ENCODE results near the gene ZNF736.
"Not testable (repeated sequence)": the region's sequence is repeated elsewhere in the genome, so short reads cannot be mapped to it uniquely, and the experiment has no call there.

ZNF736 gene

DNA sequence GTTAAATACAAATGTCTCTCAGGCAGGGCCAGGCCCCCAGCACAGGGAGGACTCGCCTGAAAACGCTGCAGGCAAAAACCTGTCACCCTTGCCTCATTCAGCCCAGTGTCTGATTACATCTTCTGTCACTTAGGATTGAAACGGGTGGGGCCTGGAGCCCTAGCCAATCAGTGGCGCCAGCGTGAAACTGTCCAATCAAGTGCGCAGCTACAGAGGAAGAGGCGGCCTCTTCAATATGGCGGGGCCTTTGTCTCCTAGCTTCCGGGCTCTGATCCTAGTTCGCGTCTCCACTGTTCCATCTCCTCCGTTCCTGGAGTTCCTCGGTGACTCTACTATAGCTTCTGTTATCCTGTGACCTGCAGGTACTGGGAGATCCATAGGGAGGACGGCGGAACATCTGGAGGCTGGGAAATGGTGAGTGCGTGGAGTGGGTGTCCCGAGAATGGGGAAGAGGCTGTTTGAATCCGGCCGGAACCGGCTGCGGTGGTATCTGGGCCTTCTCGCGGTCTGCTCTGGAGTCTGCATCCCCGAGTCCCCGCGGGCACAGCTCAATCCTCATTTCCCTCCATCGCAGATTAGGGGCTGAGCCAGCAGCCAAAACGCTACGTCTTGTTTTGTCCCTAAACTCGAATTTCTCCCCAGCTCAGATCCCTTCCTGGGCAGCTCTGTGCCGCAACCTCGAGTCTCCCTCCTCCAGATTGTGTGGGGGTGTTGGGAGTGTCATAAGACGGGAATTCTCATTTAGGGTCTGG is at the start of gene ZNF736:
Gene ZNF736 (plus strand): TSS at position 222 of the 752 bp plus-strand sequence. CDS start 190 bp downstream, at position 412.
- peak; percentile 91 for DNase-seq

DNA sequence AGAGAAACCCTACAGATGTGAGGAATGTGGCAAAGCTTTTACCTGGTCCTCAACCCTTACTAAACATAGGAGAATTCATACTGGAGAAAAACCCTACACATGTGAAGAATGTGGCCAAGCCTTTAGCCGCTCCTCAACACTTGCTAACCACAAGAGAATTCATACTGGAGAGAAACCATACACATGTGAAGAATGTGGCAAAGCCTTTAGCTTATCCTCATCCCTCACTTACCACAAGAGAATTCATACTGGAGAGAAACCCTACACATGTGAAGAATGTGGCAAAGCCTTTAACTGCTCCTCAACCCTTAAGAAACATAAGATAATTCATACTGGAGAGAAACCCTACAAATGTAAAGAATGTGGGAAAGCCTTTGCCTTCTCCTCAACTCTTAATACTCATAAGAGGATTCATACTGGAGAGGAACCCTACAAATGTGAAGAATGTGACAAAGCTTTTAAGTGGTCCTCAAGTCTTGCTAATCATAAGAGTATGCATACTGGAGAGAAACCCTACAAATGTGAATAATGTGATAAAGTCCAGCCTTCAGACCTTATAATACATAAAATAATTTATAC is 47.3 kb upstream of the ZNF736 start:
- no peak for DNase-seq

DNA sequence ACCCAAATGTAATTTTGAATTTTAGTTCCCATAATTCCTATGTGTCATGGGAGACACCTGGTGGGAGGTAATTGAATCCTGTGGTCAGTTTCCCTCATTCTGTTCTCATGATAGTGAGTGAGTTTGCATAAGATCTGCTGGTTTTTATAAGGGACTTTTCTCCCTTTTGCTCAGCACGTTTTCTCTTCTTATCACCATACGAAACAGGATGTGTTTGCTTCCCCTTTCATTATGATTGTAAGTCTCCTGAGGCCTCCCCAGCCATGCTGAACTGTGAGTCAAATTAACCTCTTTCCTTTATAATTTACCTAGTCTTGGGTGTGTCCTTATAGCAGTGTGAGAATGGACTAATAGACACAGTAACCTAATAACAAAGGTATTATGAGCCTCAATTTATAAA is 36.1 kb upstream of the ZNF736 start:
- DNase-seq: no peak

DNA sequence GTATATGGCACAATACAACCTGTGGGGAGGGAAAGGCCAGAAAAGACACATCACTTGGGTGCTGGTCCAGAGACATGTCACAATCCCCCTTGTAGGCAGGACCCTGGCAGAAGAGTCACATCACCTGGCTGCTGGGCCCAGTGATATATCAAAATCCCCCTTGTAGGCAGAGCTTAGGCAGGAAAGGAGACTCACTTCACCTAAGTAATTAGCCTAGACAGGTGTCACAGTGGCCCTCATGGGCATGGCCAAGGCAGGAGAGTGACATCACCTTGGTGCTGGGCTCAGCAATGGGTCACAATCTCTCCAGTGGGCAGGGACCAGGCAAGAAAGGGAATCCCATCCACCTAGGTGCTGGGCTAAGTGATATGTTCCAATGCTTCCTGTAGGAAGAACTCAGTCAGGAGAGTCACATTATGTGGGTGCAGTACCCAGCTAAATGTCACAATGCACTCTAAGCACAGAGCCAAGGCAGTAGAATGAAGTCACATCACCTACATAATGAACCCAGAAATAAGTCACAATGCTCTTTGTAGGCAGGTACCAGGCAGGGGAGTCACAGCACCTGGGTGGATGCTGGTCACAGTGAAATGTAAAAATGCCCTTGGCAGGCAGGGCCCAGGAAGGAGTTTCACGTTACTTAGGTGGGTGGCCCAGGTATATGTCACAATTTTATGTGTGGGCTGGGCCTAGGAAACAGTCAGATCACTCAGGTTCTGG is 18.9 kb upstream of the ZNF736 start:
- DNase-seq: no peak

DNA sequence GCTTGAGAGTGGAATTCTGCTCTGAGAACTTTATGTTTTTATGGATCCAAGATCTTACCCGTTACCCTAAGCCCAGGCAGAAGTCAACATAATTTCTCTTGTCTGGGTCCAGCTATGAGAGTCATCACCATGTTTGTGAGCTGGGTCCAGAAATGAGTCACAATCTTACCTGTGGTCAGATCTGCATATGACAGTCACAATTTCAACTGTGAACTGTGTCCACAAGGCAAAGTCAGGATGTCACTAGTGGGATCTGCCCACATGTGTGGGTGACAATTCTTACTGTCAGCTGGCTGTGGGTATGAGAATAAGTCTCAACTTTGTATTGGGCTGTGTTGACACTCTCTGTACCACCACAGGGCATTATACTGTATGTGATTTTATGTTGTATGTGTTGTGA is 16.3 kb upstream of the ZNF736 start:
- DNase-seq: not testable (repeated sequence)

DNA sequence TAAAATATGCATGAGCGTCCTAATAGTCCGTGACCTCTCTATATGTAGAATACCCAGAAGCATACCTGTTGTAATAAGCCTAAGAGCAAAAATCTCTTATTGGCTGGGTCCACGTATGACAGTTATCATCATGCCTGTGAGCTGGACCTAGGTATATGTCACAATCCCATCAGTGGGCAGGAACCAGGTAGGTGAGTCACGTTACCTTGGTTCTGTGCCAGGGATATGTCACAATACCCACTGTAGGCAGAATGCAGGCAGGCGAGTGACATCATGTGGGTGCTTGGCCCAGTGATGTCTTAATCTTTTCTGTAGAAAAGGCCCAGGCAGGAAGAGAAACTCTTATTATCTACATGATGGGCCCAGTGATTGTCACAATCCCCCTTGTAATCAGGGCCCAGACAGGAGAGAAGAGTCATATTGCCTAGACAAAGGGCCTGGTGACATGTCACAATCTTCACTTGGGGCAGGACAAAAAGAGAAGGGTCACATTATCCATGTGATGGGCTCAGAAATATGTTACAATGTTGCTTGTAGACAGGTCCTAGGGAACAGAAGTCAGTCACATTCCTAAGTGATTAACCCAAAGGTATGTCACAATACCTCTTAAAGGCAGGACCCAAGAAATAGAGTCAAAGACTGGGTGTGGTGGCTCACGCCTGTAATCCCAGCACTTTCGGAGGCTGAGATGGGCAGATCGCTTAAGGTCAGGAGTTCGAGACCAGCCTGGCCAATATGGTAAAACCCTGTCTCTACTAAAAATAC is 12.9 kb upstream of the ZNF736 start:
- peak; percentile 13 for DNase-seq

DNA sequence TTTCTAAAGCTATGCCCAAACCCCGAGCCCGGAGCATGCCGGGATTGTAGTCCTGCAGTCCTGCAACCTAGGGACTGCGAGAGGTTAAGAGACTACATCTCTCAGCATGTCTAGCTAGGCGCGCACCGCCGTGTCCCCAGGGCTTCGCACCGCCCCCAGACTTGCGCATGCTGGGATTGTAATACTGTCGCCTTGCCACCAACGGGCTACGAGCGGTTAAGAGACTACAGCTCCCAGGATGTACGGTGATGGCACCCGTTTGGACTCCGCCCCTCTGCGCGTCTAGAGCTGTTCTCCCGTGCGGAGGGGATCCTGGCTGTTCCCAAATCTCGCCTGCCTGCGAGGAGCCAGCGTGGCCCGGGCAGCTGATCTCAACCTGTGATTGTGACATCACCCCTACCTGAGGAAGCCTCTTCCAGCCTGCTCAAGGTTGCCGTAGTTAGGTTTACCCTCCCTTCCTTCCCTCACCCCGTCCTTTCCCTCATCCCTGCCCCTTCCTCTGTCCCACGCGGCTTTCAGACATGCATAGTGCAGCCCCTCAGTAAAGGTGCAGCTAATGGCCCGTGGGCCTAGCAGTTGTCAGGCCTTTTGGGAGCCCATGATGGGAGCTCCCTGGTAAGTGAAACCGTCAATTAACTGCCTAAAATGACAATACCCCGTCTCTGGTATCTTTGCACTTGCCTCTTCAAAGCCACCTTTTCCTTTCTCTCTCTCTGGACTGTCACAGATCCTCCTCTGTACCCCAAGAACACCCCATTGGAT is 6.3 kb upstream of the ZNF736 start:
- peak; percentile 95 for DNase-seq

DNA sequence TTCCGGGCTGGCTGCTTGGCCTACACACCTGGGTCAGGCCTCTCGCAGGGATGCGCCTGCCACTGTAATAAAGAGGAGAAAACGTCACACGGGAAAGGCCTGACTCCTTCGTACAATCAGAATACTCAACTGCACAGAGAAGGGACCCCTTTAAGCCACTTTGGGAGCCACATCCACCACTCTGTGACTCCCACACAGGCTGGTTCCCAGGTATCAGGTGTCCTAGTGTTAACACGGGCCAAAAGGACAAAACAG is 5.8 kb upstream of the ZNF736 start:
- no peak for DNase-seq

DNA sequence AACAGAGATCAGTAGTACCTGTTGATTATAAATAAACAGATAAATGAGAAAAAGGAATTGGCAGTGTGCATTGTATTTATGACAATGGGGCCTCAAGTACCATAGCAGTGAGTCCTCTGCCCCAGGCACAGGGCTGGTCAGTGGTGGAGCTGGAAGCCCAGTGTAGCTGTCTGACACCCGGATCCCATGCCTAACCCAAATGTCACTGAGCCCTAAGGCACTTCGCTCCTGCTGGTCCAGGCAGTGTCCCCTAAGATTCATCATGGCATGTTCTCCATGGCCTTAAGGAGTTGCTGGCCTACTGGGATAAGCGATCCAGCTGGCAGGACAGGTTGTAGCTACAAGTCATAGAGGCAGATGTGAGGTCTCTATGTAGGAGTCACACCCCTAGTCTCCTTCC is 3.3 kb upstream of the ZNF736 start:
- no peak for DNase-seq

DNA sequence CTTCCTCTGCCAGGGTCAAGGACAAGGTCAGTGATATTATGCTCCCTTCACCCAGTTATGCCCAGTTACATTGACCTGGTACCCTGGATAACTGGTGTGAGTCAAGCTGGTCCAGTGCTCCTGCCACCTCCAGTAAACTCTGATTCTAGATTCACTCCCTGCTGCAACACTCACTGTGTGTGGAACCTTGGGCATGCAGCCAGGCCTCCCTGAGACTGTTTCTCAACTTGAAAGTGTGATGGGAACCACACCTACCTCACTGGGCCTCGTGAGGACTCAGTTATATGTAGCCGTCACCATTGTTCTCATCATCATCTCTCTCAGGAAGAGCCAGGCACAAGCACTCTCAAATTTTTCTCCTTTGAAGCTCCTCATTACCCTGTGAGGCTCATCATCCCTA is 935 bp upstream of the ZNF736 start:
- DNase-seq: peak; percentile 33

DNA sequence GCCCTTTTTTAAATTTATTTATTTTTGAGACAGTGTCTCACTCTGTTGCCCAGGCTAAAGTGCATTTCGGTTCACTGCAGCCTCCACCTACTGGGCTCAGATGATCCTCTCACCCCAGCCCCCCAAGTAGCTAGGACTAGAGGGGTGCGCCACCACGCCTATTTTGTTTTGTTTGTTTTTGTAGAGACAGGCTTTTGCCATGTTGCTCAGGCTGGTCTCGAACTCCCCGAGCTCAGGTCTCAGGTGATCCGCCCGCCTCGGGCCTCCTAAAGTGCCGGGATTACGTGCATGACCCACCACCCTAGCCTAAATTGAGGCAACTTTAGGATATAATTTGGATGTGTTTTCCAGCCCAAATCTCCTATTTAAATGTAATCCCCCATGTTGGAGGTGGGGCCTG is 805 bp downstream of the ZNF736 start:
- no peak for DNase-seq

DNA sequence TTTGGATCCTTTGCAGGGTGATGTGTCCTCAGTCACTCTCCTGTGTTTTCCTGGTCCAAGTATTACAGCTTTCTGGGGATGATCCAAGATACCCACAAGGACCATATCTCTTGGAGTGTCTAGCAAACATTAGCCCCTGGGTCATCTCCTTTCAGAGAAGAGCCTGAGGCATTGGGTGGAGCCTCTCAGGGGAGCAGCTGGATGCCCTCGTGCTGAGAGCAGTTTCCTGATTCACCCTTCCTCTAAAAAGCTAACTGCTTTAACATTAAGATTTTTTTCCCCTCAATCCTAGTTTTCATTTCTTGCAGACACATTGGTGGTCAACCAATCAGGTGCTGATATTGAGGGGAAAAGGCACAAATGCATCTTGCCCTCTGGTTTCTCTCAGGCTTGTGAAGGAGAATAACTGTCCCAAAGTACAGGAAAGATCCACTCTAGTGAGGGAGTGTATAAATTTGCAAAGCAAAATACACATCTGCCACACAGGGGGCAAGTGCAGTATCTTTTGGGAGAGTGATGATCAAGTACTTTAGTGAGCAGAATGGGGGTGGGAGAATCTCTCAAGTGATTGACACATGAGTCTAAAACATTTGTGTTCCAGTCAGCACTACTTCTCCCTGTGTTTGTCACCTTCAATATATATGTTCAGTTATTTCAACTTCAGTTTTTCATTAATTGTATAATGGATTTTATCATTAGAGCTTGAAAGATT is 2.4 kb downstream of the ZNF736 start:
- not testable (repeated sequence) for DNase-seq

DNA sequence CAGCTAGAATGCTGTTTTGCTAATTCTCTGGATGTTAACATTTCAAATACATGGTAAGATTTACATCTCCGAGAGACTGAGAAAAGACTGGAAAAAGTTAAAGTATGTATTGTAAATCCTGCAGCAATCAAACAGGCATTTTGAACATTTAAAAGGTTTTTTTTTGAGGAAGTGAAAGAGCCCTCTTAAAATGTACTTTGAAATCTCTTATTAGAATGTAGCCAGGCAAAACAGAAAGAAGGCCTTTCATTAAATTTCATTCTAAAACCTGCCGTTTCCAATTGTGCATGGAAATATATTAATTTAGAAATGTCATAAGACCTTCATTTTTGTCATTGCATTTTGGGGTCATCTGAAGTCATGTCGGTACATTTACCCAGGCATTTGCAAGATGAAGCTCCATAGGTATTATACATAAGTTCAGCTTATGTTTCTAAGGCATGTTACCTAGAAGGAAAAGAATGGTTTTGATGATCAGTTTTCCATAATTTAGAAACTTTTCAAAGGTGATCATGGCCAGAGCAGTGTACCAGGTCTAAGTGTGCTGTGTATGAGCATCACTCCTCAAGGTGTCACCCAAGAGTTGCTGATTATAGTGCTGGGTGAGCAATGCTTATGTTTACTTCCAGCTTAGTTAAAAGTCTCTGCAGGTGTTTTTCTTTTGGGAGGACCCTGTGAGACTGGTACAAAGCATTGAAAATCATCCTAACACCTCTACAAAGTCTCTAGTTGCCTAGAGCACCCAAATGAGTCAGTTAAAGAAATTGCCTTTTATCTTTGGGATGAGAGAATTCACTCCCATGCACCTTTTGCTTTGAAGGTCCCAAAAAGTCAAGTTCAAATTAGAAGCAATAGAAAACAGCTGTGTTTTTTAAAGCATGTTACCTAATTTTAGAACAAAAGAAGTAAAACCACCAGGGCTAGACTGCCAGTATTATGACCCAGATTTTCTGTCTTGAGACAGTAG is 7.1 kb downstream of the ZNF736 start:
- DNase-seq: no peak

DNA sequence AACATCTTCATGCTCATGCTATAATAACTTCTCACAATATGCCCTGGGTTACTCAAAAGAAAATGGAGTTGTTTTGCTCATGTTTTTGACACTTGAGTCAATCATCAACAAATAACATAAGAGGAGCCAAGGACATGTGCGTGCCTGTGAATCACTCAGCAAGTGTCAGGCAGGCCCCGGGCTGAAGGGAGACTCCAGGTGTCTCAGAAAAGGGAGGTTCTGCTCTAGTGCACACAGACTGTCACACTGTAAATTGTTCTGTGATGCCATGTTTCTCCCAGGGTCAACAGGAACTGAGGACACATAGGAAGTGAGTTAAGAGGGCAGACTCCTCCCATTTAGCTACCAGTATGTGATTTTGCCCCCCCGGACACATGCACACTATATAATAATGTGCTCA is 10.4 kb downstream of the ZNF736 start:
- DNase-seq: not testable (repeated sequence)

DNA sequence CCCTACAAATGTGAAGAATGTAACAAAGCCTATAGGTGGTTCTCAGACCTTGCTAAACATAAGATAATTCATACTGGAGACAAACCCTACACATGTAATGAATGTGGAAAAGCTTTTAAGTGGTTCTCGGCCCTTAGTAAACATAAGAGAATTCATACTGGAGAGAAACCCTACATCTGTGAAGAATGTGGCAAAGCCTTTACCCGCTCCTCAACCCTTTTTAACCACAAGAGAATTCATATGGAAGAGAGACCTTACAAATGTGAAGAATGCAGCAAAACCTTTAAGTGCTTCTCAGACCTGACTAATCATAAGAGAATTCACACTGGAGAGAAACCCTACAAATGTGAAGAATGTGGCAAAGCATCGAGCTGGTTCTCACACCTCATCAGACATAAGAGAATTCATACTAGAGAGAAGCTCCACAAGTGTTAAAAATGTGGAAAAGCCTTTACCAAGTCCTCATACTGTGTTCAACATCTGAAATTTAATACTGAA is 35.0 kb downstream of the ZNF736 start:
- DNase-seq: not testable (repeated sequence)

DNA sequence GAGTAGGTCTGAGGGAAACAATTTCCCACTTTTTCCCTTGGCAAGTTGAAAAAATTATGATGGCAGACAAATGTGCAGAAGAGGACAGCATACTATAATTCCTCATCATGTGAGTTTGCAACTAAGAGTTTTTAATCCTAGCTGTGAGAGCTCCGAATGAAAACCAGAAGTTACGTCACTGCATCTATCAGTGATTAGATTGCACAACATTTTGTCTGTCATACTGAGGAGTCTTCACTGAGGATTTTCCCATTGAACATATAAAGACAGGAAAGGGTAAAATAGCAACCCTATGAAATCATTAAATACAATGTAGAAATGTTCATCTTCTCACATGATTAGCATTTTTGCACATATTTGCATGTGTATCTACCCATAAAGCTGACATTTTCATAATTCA is 45.8 kb downstream of the ZNF736 start:
- no peak for DNase-seq

DNA sequence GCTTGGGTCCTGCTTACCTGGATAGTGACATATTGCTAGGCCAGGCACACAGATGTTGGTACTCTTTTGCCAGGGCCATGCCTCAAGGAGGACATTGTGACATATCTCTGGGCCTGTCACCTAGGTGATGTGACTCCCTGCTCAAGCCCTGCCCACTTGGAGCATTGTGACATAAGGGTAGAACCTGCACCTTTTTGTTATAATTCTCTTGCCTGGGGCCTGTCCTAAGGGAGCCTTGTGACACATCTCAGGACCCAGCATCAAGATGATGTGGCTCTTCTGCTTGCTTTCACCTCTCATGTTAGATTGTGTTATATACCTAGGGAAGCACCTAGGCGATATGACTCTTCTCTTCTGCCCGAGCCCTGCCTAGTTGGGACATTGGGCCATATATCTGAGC is 57.4 kb downstream of the ZNF736 start:
- DNase-seq: no peak

DNA sequence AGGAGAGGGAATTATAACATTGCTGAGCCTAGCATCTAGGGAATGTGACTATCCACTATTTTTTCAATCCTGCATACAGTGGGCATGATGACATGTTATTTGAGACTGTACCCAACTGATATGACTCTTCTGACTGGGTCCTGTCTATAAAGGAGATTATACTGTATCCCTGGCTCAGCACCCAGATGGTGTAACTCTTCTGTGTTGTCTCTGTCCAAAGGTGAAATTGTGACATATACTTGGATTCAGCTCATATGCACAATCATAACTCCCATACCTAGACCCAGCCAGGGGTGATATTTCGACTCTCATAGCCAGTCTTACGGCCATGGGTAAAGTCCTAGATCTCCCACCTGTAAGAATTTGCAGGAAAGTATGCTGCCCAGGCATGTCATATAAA is 59.3 kb downstream of the ZNF736 start:
- no peak for DNase-seq

DNA sequence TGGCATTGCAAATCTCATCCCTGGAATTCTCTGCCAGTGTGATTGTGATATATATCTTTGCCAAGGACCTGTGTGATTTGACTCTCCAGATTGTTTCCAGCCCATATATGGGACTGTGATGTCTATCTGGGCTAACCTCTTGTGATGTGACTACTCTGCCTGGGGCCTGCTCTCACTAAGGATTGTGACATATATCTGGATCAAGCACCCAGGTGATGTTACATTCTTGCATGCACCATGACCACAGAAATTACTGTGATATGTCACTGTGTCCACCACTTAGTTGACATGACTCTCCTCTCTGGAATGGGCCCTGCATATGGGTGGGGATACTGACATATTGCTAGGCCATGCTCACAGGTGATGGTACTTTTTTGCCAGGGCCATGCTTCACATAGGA is 86.6 kb downstream of the ZNF736 start:
- no peak for DNase-seq

All from stimulated activated CD4-positive, alpha-beta T cell treated with anti-CD3 and anti-CD28 coated beads, Interleukin-1b, Interleukin-23, amount 100 ng/mL, for 48 hours (primary cell).